Vagina (tissue), 2 donors: Measurements from ENCODE around the gene SHANK3.

Experiments
- CTCF ChIP-seq, 3 experiments: fragments of 450-650 bp in 2 of 3; fragments of 200-600 bp in 1 of 3; sonication (generic) in 1 of 3; IDR thresholded peaks; one replicate each; pipeline ENCODE4 v1.5.1; 2017 to 2019; ENCODE audit warnings: antibody characterized with exemption in 3 of 3, mild to moderate bottlenecking in 2 of 3, moderate library complexity in 2 of 3
- POLR2A ChIP-seq, 2 donors: fragments of 450-650 bp; IDR thresholded peaks; one replicate each; pipeline ENCODE4 v1.6.1; 2017; ENCODE audit warnings: antibody characterized with exemption in 2 of 2, mild to moderate bottlenecking in 2 of 2, moderate library complexity in 2 of 2
- POLR2AphosphoS5 ChIP-seq, 2 donors: sonication (generic); formaldehyde crosslinking; IDR thresholded peaks; one replicate each; pipeline ENCODE4 v1.9.0; 2017; ENCODE audit warnings: antibody characterized with exemption in 2 of 2, mild to moderate bottlenecking in 2 of 2, low read depth in 1 of 2; ENCODE audit not compliant: insufficient read depth in 1 of 2

- no peak for TF ChIP-seq CTCF (IDR thresholded peaks at IDR 0.05)
- TF ChIP-seq POLR2AphosphoS5 (IDR thresholded peaks at IDR 0.05; ENCODE audit: insufficient read depth in 1 of 2, low read depth in 1 of 2): no peak
- no peak for TF ChIP-seq POLR2A (IDR thresholded peaks at IDR 0.05)
These were observed 4.3 kb downstream of the SHANK3 start for GRCh38 chr22:50676661-50677492.
